ENCODE measurements around the gene GZF1.

GZF1 gene

GRCh38 chr20:23419995-23420901 lies 58.3 kb downstream of the GZF1 start:
- in situ Hi-C loops (cut with HindIII; ENCODE audit: low pct_ligation_motif_present, low pct_unique_long_range_greater_than_20kb, low sequenced_read_pairs) = no loop called here
- peak; percentile 31 for DNase-seq

- peak; percentile 89 for DNase-seq
- in situ Hi-C loops (cut with HindIII; ENCODE audit: low pct_ligation_motif_present, low pct_unique_long_range_greater_than_20kb, low sequenced_read_pairs) = no loop called here
Measured at GRCh38 chr20:23420943-23421931, 59.3 kb downstream of the GZF1 start, which contains the start of gene NAPB. NAPB (minus strand) TSS chr20:23421488; CDS start chr20:23421402, 86 bp downstream.
